H9 (cell line): ENCODE measurements around the gene ANKS1B. TPM values are rescaled to one million over a fixed set of nuclear protein-coding genes. Genes with fewer than 3 reads are reported as not detected.

Experiments
- DNase-seq: peaks from one replicate; pipeline ENCODE4 v3.0.0-alpha.2; 2017
- H2AFZ ChIP-seq: one replicate; pipeline ENCODE4 v1.6.1; 2013; ENCODE audit warnings: mild to moderate bottlenecking, low read length, control low read depth, moderate library complexity
- H2AK5ac ChIP-seq: 2 replicates; pipeline ENCODE4 v1.6.1; 2013; ENCODE audit warnings: low read length, control low read depth, mixed read lengths; ENCODE audit not compliant: insufficient read length
- H2BK120ac ChIP-seq: one replicate; pipeline ENCODE4 v1.6.1; 2013; ENCODE audit warnings: low read depth, mild to moderate bottlenecking, low read length, control low read depth, inconsistent platforms; ENCODE audit not compliant: poor library complexity, severe bottlenecking
- H2BK12ac ChIP-seq: 2 replicates; pipeline ENCODE4 v1.6.1; 2013; ENCODE audit warnings: low read length, control low read depth, mixed read lengths, low read depth; ENCODE audit not compliant: insufficient read length
- H2BK15ac ChIP-seq: 2 replicates; pipeline ENCODE4 v1.6.1; 2013; ENCODE audit warnings: low read depth, low read length, control low read depth
- H2BK20ac ChIP-seq: one replicate; pipeline ENCODE4 v1.6.1; 2013; ENCODE audit warnings: low read depth, mild to moderate bottlenecking, low read length, control low read depth, inconsistent platforms; ENCODE audit not compliant: poor library complexity, severe bottlenecking
- H2BK5ac ChIP-seq: 2 replicates; pipeline ENCODE4 v1.6.1; 2013; ENCODE audit warnings: low read length, control low read depth, mixed read lengths; ENCODE audit not compliant: insufficient read length
- H3K14ac ChIP-seq: 2 replicates; pipeline ENCODE4 v1.6.1; 2013; ENCODE audit warnings: low read length, control low read depth; ENCODE audit not compliant: insufficient read depth
- H3K18ac ChIP-seq: 2 replicates; pipeline ENCODE4 v1.6.1; 2013; ENCODE audit warnings: low read depth, mild to moderate bottlenecking, mixed read lengths, low read length, control low read depth; ENCODE audit not compliant: insufficient read length
- H3K23ac ChIP-seq: 2 replicates; pipeline ENCODE4 v1.6.1; 2013; ENCODE audit warnings: low read length, control low read depth, mixed read lengths, low read depth; ENCODE audit not compliant: insufficient read length
- H3K23me2 ChIP-seq: 2 replicates; pipeline ENCODE4 v1.6.1; 2013; ENCODE audit warnings: low read depth, mild to moderate bottlenecking, mixed read lengths, low read length, control low read depth; ENCODE audit not compliant: insufficient read length, poor library complexity, severe bottlenecking
- H3K27ac ChIP-seq: 2 replicates; pipeline ENCODE4 v1.5.1; 2013; ENCODE audit warnings: low read length, control low read depth, mixed read lengths, low read depth; ENCODE audit not compliant: insufficient read length
- H3K27me3 ChIP-seq: 2 replicates; pipeline ENCODE4 v1.6.1; 2013; ENCODE audit warnings: low read length, control low read depth, inconsistent platforms; ENCODE audit not compliant: insufficient read depth
- H3K4ac ChIP-seq: 2 replicates; pipeline ENCODE4 v1.6.1; 2013; ENCODE audit warnings: low read depth, mild to moderate bottlenecking, control low read depth, inconsistent platforms, low read length, moderate library complexity
- H3K4me1 ChIP-seq: 2 replicates; pipeline ENCODE4 v1.6.1; 2013; ENCODE audit warnings: low read length, control low read depth, inconsistent platforms; ENCODE audit not compliant: insufficient read depth
- H3K4me2 ChIP-seq: 2 replicates; pipeline ENCODE4 v1.6.1; 2013; ENCODE audit warnings: low read length, control low read depth, mixed read lengths; ENCODE audit not compliant: insufficient read length, insufficient read depth
- H3K56ac ChIP-seq: 2 replicates; pipeline ENCODE4 v1.6.1; 2013; ENCODE audit warnings: low read depth, mild to moderate bottlenecking, mixed read lengths, low read length, control low read depth; ENCODE audit not compliant: insufficient read length
- H3K79me1 ChIP-seq: 2 replicates; pipeline ENCODE4 v1.6.1; 2013; ENCODE audit warnings: low read depth, mild to moderate bottlenecking, moderate library complexity, low read length, control low read depth, inconsistent platforms; ENCODE audit not compliant: insufficient read depth, poor library complexity, severe bottlenecking
- H3K79me2 ChIP-seq: 2 replicates; pipeline ENCODE4 v1.6.1; 2013; ENCODE audit warnings: low read length, control low read depth, inconsistent platforms; ENCODE audit not compliant: insufficient read depth
- H3K9ac ChIP-seq: 2 replicates; pipeline ENCODE4 v1.6.1; 2013; ENCODE audit warnings: low read length, control low read depth, mixed read lengths; ENCODE audit not compliant: insufficient read length; ENCODE audit errors: extremely low read depth
- H3K9me3 ChIP-seq: one replicate; pipeline ENCODE4 v1.6.1; 2013; ENCODE audit warnings: low read depth, low read length, inconsistent platforms; ENCODE audit not compliant: control insufficient read depth
- H3T11ph ChIP-seq: one replicate; pipeline ENCODE4 v1.6.1; 2013; ENCODE audit warnings: mild to moderate bottlenecking, low read length, control low read depth, inconsistent platforms
- H4K20me1 ChIP-seq: one replicate; pipeline ENCODE4 v1.6.1; 2013; ENCODE audit not compliant: control insufficient read depth, insufficient read length, insufficient read depth
- H4K5ac ChIP-seq: 2 replicates; pipeline ENCODE4 v1.6.1; 2013; ENCODE audit warnings: low read depth, mild to moderate bottlenecking, mixed read lengths, low read length, control low read depth; ENCODE audit not compliant: insufficient read length
- H4K8ac ChIP-seq: replicated peaks from 2 replicates; pipeline ENCODE4 v1.6.1; 2013; ENCODE audit warnings: low read length, control low read depth, mixed read lengths, low read depth; ENCODE audit not compliant: insufficient read length
- H4K91ac ChIP-seq: 2 replicates; pipeline ENCODE4 v1.6.1; 2013; ENCODE audit warnings: low read depth, mild to moderate bottlenecking, moderate library complexity, mixed read lengths, low read length, control low read depth; ENCODE audit not compliant: insufficient read length
- H3K27ac Mint-ChIP-seq, 3 experiments: 2 replicates in 2 of 3; 3 replicates in 1 of 3; pipeline ENCODE4 v1.8.0; 2020 to 2021; ENCODE audit warnings: mixed read lengths in 3 of 3, mild to moderate bottlenecking in 1 of 3, moderate library complexity in 1 of 3
- H3K27me3 Mint-ChIP-seq: 2 replicates; pipeline ENCODE4 v1.8.0; 2021; ENCODE audit warnings: low read depth, mild to moderate bottlenecking, moderate library complexity, mixed read lengths
- H3K36me3 Mint-ChIP-seq, 3 experiments: 2 replicates in 2 of 3; 3 replicates in 1 of 3; pipeline ENCODE4 v1.8.0; 2020 to 2021; ENCODE audit warnings: low read depth in 3 of 3, mixed read lengths in 3 of 3; ENCODE audit not compliant: insufficient read depth in 1 of 3
- H3K4me1 Mint-ChIP-seq, 2 experiments: 2 replicates each; pipeline ENCODE4 v1.8.0; 2020; ENCODE audit warnings: mixed read lengths in 2 of 2
- H3K4me3 Mint-ChIP-seq, 2 experiments: 2 replicates in 1 of 2; 3 replicates in 1 of 2; pipeline ENCODE4 v1.8.0; 2020 to 2021; ENCODE audit warnings: mild to moderate bottlenecking in 2 of 2, mixed read lengths in 2 of 2, moderate library complexity in 1 of 2
- H3K9me3 Mint-ChIP-seq, 2 experiments: 2 replicates in 1 of 2; 3 replicates in 1 of 2; pipeline ENCODE4 v1.8.0; 2020; ENCODE audit warnings: mild to moderate bottlenecking in 2 of 2, mixed read lengths in 2 of 2, moderate library complexity in 1 of 2
- CTCF ChIP-seq: fragments of 200-600 bp; sonication (generic); conservative IDR thresholded peaks from 3 replicates; pipeline ENCODE4 v1.8.0; 2021; ENCODE audit warnings: antibody characterized with exemption, mild to moderate bottlenecking
- total RNA-seq: library from RNA; stranded (reverse); gene quantifications from 2 replicates; pipeline ENCODE4 v1.2.1, GENCODE V29; 2021

The ANKS1B gene
- total RNA-seq, 1 experiment from 2014 or later: 4.1 TPM

DNA sequence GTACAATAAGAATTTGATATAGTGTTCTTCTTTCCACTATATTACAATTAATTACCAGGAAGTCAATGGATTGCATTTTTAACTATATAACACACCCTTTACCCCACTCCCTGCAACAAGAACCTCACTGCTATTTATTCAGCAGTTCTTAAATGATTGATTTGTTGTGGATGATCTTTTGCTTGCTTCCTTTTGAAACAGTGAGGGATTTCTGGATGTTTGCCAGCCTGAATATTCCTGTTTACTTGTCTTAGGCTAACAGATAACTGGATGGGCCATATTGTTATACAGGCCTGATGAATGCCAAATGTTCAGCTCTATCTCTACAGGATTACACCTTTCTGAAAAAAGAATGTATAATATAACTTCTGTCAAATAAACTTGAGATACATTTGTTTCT lies 842.1 kb downstream of the ANKS1B start:
- Histone ChIP-seq H3K4me1 (no peaks in the 10 kb centered on the region; the same call in 1 of the 2 replicates), H4K8ac (no peak overlapping the region), H3T11ph (no peak overlapping the region), H2BK5ac (no peak overlapping the region), H3K18ac (no peak overlapping the region), H2BK15ac (no peak overlapping the region), H3K4me2 (no peak overlapping the region), H4K91ac (no peak overlapping the region), H3K79me1 (no peaks in the 10 kb centered on the region), H2BK12ac (no peak overlapping the region), H4K20me1 (no peaks in the 10 kb centered on the region), H2BK20ac (no peak overlapping the region), H3K4ac (no peak overlapping the region), H2AFZ (no peak overlapping the region), H3K27ac (no peak overlapping the region), H3K14ac (no peak overlapping the region), H3K27me3 (no peaks in the 10 kb centered on the region), H3K79me2 (no peaks in the 10 kb centered on the region), H3K9me3 (no peaks in the 10 kb centered on the region), H3K23me2 (no peaks in the 10 kb centered on the region), H3K23ac (no peak overlapping the region), H4K5ac (no peak overlapping the region), H2BK120ac (no peak overlapping the region), H2AK5ac (no peak overlapping the region), H3K56ac (no peak overlapping the region), H3K9ac (no peak overlapping the region)
- no peak for DNase-seq
- Mint-ChIP-seq H3K9me3 (peaks cover 6 to 8% of the 10 kb centered on the region in 2 experiments; a peak in 4 of 5 replicates), H3K4me3 (no peak overlapping the region), H3K27me3 (no peaks in the 10 kb centered on the region), H3K27ac (no peak overlapping the region), H3K36me3 (peaks cover 4 to 5% (median 5%) of the 10 kb centered on the region in 3 experiments; a peak in 5 of 7 replicates), H3K4me1 (peaks cover 0 to under 1% of the 10 kb centered on the region in 2 experiments; a peak in 3 of 4 replicates)
- TF ChIP-seq CTCF: no peak
